ENCODE results near the gene GALNT8. TPM values are rescaled to one million over a fixed set of nuclear protein-coding genes. Genes with fewer than 3 reads are reported as not detected.
A peak's percentile ranks its signal among the peaks of the same experiment; 100 is the strongest.

The GALNT8 gene
- total RNA-seq, 1 experiment from 2014 or later, result not detected

GRCh38 chr12:4736091-4736490 is 15.9 kb downstream of the GALNT8 start:
- Histone ChIP-seq H3K27ac (ENCODE audit: low read length) (no peak overlapping the region), H3K4me3 (ENCODE audit: low read length) (no peak overlapping the region), H2AFZ (ENCODE audit: low read length) (no peak overlapping the region), H3K27me3 (ENCODE audit: low read length) (peaks cover 30% of the 10 kb centered on the region), H3K36me3 (ENCODE audit: low read depth, low read length) (no peaks in the 10 kb centered on the region), H3K9me2 (replicated peaks; ENCODE audit: low read length) (no peaks in the 10 kb centered on the region), H3K9ac (ENCODE audit: low read length) (no peak overlapping the region), H4K20me1 (ENCODE audit: low read length) (no peaks in the 10 kb centered on the region), H3K4me1 (ENCODE audit: insufficient read depth, low read length) (no peaks in the 10 kb centered on the region), H3K79me2 (ENCODE audit: low read length) (no peaks in the 10 kb centered on the region), H3K9me3 (ENCODE audit: low read length) (no peaks in the 10 kb centered on the region), H3F3A (ENCODE audit: low read length, unreplicated experiment) (no peaks in the 10 kb centered on the region), H3K4me2 (ENCODE audit: low read length) (no peak overlapping the region)
- peak; percentile 24; the same call in 1 of the 2 replicates for ATAC-seq
- intact Hi-C loops (cut with micrococcal nuclease), result no loop called here
- no peak for DNase-seq
- POLR2A ChIA-PET (ENCODE audit: unreplicated experiment), result no interaction called here
- CTCF ChIA-PET, result no interaction called here
- BruUV-seq (replicated peaks), result no TSS peak
- TF ChIP-seq EZH2phosphoT487 (IDR thresholded peaks at IDR 0.05; ENCODE audit: borderline replicate concordance, low read length) (no peak), CTCF (conservative IDR thresholded peaks at IDR 0.05; ENCODE audit: low read depth, low read length) (no peak), EZH2 (IDR thresholded peaks at IDR 0.05; ENCODE audit: low read length, unreplicated experiment) (no peak)

- POLR2A ChIA-PET (ENCODE audit: unreplicated experiment), result no interaction called here
- Histone ChIP-seq H2AFZ (ENCODE audit: low read length) (no peak overlapping the region), H3K9me3 (ENCODE audit: low read length) (no peaks in the 10 kb centered on the region), H4K20me1 (ENCODE audit: low read length) (no peaks in the 10 kb centered on the region), H3K36me3 (ENCODE audit: low read depth, low read length) (no peaks in the 10 kb centered on the region), H3K4me3 (ENCODE audit: low read length) (no peak overlapping the region), H3K9ac (ENCODE audit: low read length) (no peak overlapping the region), H3K4me2 (ENCODE audit: low read length) (no peak overlapping the region), H3K27me3 (ENCODE audit: low read length) (peaks cover 24% of the 10 kb centered on the region), H3K4me1 (ENCODE audit: insufficient read depth, low read length) (no peaks in the 10 kb centered on the region), H3K79me2 (ENCODE audit: low read length) (no peaks in the 10 kb centered on the region), H3K27ac (ENCODE audit: low read length) (no peak overlapping the region), H3K9me2 (replicated peaks; ENCODE audit: low read length) (no peaks in the 10 kb centered on the region), H3F3A (ENCODE audit: low read length, unreplicated experiment) (no peaks in the 10 kb centered on the region)
- TF ChIP-seq EZH2 (IDR thresholded peaks at IDR 0.05; ENCODE audit: low read length, unreplicated experiment) (no peak), CTCF (conservative IDR thresholded peaks at IDR 0.05; ENCODE audit: low read depth, low read length) (no peak), EZH2phosphoT487 (IDR thresholded peaks at IDR 0.05; ENCODE audit: borderline replicate concordance, low read length) (no peak)
- CTCF ChIA-PET, result no interaction called here
- DNase-seq (no peak), ATAC-seq (no peak)
- intact Hi-C loops (cut with micrococcal nuclease), result no loop called here
- no TSS peak for BruUV-seq (replicated peaks)
Measured at GRCh38 chr12:4738541-4738940, 18.3 kb downstream of the GALNT8 start.

DNA sequence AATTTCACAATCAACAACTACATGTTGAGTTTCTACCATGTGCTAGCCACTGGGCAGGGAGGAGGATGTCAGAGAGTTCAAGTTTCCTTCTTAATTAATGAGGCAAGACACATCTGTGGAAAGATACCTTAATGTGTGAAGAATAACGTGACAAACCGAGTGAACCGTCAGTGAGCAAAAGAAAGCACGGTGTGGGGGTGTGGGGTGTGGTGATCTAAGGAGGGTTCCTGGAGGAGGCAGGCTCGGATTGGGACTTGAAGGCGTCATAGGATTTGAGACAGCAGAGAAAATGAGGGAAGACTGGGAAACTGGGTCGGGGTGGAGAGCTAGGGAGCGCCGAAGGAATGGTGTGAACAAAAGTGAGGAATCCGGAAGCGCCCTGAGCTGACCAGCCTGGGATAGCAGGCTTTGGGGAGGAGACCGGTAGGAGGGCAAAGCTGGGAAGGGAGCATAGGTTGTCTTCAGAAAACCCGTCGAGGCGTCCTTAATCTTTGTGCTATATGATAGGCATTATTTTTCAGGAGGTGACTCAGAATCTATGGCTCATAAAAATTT is 22.3 kb downstream of the GALNT8 start:
- Histone ChIP-seq H3K4me3 (ENCODE audit: low read length) (no peak overlapping the region), H3K4me1 (ENCODE audit: insufficient read depth, low read length) (no peaks in the 10 kb centered on the region), H3K4me2 (ENCODE audit: low read length) (no peak overlapping the region), H3K9me2 (replicated peaks; ENCODE audit: low read length) (no peaks in the 10 kb centered on the region), H3K9ac (ENCODE audit: low read length) (no peak overlapping the region), H3K79me2 (ENCODE audit: low read length) (no peaks in the 10 kb centered on the region), H4K20me1 (ENCODE audit: low read length) (no peaks in the 10 kb centered on the region), H3K9me3 (ENCODE audit: low read length) (no peaks in the 10 kb centered on the region), H2AFZ (ENCODE audit: low read length) (no peak overlapping the region), H3F3A (ENCODE audit: low read length, unreplicated experiment) (no peaks in the 10 kb centered on the region), H3K36me3 (ENCODE audit: low read depth, low read length) (no peaks in the 10 kb centered on the region), H3K27me3 (ENCODE audit: low read length) (peaks cover 17% of the 10 kb centered on the region), H3K27ac (ENCODE audit: low read length) (no peak overlapping the region)
- ChIA-PET POLR2A (ENCODE audit: unreplicated experiment) (interaction anchor here (0.6 kb wide), 1 partner anchor 16 kb away, joined by 3 read pairs; no protein-coding TSS in a partner anchor), CTCF (no interaction called here)
- intact Hi-C loops (cut with micrococcal nuclease), result no loop called here
- ATAC-seq (no peak), DNase-seq (no peak)
- TF ChIP-seq CTCF (conservative IDR thresholded peaks at IDR 0.05; ENCODE audit: low read depth, low read length) (no peak), EZH2 (IDR thresholded peaks at IDR 0.05; ENCODE audit: low read length, unreplicated experiment) (no peak)
- no TSS peak for BruUV-seq (replicated peaks)

Data from PC-3 (cell line).